HFFc6 (cell line): Measurements from ENCODE around the gene REV3L. TPM values are rescaled to one million over a fixed set of nuclear protein-coding genes. Genes with fewer than 3 reads are reported as not detected.
A peak's percentile ranks its signal among the peaks of the same experiment; 100 is the strongest.
"Not testable (repeated sequence)": the region's sequence is repeated elsewhere in the genome, so short reads cannot be mapped to it uniquely, and the experiment has no call there.

ENCODE experiments used
- DNase-seq: peaks from one replicate; pipeline ENCODE4 v3.0.0-alpha.2; 2018
- H3K27ac Mint-ChIP-seq: 2 replicates; pipeline ENCODE4 v1.8.0; 2020; ENCODE audit warnings: mild to moderate bottlenecking, mixed read lengths
- H3K27me3 Mint-ChIP-seq: 2 replicates; pipeline ENCODE4 v1.8.0; 2021; ENCODE audit warnings: mild to moderate bottlenecking, moderate library complexity, mixed read lengths; ENCODE audit not compliant: insufficient read depth
- H3K36me3 Mint-ChIP-seq: 2 replicates; pipeline ENCODE4 v1.8.0; 2021; ENCODE audit warnings: low read depth, mixed read lengths
- H3K4me1 Mint-ChIP-seq: 2 replicates; pipeline ENCODE4 v1.8.0; 2020; ENCODE audit warnings: low read depth, mixed read lengths
- H3K4me3 Mint-ChIP-seq: 2 replicates; pipeline ENCODE4 v1.8.0; 2020; ENCODE audit warnings: mild to moderate bottlenecking, moderate library complexity, mixed read lengths
- H3K9me3 Mint-ChIP-seq: 2 replicates; pipeline ENCODE4 v1.8.0; 2020; ENCODE audit warnings: mild to moderate bottlenecking, mixed read lengths
- CTCF ChIP-seq: fragments of 200-600 bp; sonication (generic); IDR thresholded peaks from 2 replicates; pipeline ENCODE4 v1.5.0; 2021; ENCODE audit warnings: antibody characterized with exemption, mild to moderate bottlenecking
- total RNA-seq, 6 experiments: library from RNA; stranded (reverse); fragmentation: NEBNext Ultra II Directional; extraction: Animal tissue kit (Norgen Biotek cat#: 25700); gene quantifications; 2 replicates in 1 of 6; 3 replicates in 5 of 6; pipeline ENCODE4 v1.2.3, GENCODE V29; 2021

REV3L gene
- total RNA-seq, 6 experiments from 2014 or later = 22.4 to 36.3 (median 31.2) TPM

DNA sequence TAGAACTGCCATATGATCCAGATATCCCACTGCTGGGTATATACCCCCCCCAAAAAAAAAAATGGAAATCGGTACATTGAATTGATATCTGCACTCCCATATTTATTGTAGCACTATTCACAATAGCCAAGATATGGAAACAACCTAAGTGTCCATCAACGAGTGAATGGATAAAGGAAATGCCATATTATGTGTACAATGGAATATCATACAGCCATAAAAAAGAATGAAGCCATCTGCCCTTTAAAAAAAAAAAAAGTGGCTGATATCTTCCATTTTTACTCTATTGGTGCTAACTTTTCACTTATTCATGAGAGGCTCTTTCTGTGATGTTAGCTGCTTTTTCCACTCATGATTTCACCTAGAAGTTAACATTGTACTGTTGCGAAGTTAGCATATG is 156.5 kb downstream of the REV3L start:
- TF ChIP-seq CTCF = no peak
- no peak for DNase-seq
- Mint-ChIP-seq H3K4me3 (no peak overlapping the region), H3K27ac (no peak overlapping the region), H3K4me1 (no peaks in the 10 kb centered on the region), H3K27me3 (no peaks in the 10 kb centered on the region; the same call in none of the 2 replicates), H3K36me3 (peaks cover 38% of the 10 kb centered on the region), H3K9me3 (no peaks in the 10 kb centered on the region)

GRCh38 chr6:111322145-111322544 is 160.9 kb downstream of the REV3L start:
- no peak for DNase-seq
- H3K36me3 Mint-ChIP-seq = peaks cover 24% of the 10 kb centered on the region
- H3K4me3 Mint-ChIP-seq = no peak overlapping the region
- no peaks in the 10 kb centered on the region for H3K4me1 Mint-ChIP-seq
- TF ChIP-seq CTCF = no peak
- H3K9me3 Mint-ChIP-seq = no peaks in the 10 kb centered on the region
- no peak overlapping the region for H3K27ac Mint-ChIP-seq
- H3K27me3 Mint-ChIP-seq = no peaks in the 10 kb centered on the region; the same call in none of the 2 replicates

DNA sequence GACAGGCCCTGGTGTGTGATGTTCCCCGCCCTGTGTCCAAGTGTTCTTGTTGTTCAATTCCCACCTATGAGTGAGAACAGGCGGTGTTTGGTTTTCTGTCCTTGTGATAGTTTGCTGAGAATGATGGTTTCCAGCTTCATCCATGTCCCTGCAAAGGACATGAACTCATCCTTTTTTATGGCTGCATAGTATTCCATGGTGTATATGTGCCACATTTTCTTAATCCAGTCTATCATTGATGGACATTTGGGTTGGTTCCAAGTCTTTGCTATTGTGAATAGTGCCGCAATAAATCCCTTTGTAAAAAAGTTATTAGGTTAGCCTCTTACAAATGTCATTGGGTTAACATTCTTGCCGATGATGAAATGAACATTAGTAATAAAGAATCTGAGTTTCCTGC is 175.1 kb downstream of the REV3L start:
- not testable (repeated sequence) for H3K4me3 Mint-ChIP-seq, H3K27me3 Mint-ChIP-seq, H3K27ac Mint-ChIP-seq, H3K4me1 Mint-ChIP-seq, H3K9me3 Mint-ChIP-seq, DNase-seq
- H3K36me3 Mint-ChIP-seq = peaks cover 52% of the 10 kb centered on the region

DNA sequence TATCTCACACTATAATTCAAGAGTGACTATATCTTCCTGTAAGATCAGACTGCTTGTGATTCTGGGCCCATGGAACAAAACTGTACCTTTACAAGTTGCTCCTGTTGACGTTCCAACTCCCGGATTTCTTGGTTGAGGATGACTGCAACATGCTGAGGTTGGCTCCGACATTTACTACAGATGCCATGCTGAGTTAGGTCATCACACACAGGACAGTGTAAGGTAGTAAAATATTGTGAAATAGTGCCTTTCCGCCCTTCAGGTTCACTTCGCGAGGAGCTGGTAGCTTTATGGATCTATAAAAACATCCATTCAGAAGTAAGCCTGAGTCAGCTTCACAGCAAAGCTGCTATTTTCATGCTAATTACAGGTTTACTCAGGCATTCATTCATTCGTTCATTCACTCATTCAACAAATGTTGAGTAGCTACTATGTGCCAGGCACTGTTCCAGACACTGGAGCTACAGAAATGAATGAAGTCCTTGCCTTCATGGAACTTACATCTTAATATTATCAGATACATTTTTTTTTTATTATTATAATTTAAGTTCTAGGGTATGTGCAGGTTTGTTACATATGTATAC is 175.7 kb downstream of the REV3L start:
- H3K27me3 Mint-ChIP-seq = peaks cover 3% of the 10 kb centered on the region
- no peak for TF ChIP-seq CTCF
- H3K4me3 Mint-ChIP-seq = no peak overlapping the region
- 0 out of 2 replicates have a peak, but pooled peaks cover under 1% of the 10 kb centered on the region for H3K4me1 Mint-ChIP-seq
- no peaks in the 10 kb centered on the region for H3K9me3 Mint-ChIP-seq
- H3K27ac Mint-ChIP-seq = no peak overlapping the region
- no peak for DNase-seq
- H3K36me3 Mint-ChIP-seq = peaks cover 51% of the 10 kb centered on the region

DNA sequence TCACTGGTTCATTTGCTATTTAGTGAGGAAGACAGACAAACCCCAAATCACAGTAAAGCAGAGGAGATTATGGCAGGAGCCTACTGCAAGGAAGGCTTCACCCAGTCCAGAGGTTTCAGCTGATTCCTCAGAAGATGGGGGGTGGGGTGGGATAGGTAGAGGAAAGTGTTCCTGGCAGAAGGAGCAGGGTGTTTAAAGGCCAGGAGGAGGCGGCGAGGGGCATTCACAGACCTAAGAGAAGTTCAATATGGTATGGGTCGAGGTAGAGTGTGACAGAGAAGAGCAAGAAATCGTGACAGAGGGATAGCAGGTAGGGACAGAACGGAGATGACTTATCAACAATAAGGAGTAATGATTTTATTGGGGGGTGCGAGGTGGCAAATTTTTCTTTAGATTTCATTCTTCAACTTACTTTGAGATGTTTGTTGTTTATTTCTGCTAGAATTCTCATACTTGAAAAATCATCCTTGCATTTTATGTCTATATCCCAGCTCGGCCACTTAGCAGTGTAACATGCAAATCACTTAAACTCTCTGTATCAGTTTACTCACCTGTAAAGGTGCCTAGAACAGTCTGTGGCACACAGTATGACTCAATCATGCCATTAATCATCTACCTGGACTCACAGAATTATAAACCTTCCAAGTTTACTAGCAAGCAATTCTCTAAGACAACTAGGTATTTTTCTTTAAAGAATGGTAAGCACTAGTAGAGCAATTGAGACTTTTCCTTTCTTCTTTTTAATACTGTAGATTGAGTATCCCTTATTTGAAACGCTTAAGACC is 176.7 kb downstream of the REV3L start:
- Mint-ChIP-seq H3K4me3 (no peak overlapping the region), H3K9me3 (peaks cover 3% of the 10 kb centered on the region), H3K27me3 (peaks cover 4% of the 10 kb centered on the region), H3K4me1 (peaks cover 11% of the 10 kb centered on the region), H3K27ac (no peak overlapping the region), H3K36me3 (peaks cover 61% of the 10 kb centered on the region)
- no peak for TF ChIP-seq CTCF
- DNase-seq = no peak

GRCh38 chr6:111301946-111302345 is 181.1 kb downstream of the REV3L start:
- Mint-ChIP-seq H3K36me3 (peaks cover 53% of the 10 kb centered on the region), H3K27me3 (peaks cover 3% of the 10 kb centered on the region; the same call in 1 of the 2 replicates), H3K4me3 (no peak overlapping the region), H3K4me1 (peaks cover 18% of the 10 kb centered on the region), H3K9me3 (peaks cover 5% of the 10 kb centered on the region), H3K27ac (no peak overlapping the region)
- DNase-seq = no peak
- TF ChIP-seq CTCF = no peak

DNA sequence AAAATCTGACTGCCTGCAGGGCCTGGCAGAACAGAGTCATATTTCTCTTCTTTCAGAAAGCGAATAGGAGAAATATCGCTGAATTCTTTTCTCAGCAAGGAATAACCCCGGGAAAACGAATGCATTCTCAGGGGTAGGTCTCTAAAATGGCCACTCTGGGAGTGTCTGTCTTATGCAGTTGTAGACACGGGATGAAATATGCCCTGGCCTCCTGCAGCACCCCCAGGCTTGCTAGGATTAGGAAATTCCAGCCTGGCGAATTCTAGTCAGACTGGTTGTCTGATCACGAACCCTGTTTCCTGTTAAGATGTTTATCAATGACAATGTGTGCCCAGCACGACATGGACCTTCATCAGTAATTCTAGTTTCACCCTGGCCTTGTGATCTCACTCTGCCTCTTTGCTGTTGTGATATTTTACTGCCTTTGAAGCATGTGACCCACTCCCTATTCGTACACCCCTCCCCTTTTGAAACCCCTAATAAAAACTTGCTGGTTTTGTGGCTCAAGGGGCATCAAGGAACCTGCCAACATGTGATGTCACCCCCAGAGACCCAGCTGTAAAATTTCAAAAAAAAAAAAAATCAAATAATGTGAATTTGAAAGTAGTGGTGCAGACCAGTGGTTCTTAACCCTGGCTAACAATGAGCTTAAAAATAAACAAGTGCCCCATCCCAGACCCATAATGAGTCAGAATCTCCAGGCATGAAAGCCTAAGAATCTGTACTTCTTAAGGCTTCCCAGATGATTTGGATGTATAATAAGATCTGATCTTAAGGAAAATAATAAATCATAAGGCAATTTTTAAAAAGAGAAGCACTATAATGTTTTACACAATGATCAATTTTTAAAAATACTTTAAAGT is 181.8 kb downstream of the REV3L start:
- H3K27me3 Mint-ChIP-seq, H3K4me3 Mint-ChIP-seq, DNase-seq, H3K9me3 Mint-ChIP-seq: not testable (repeated sequence)
- Mint-ChIP-seq H3K36me3 (peaks cover 53% of the 10 kb centered on the region), H3K4me1 (peaks cover 18% of the 10 kb centered on the region), H3K27ac (peak overlapping the region; percentile 9; the same call in 1 of the 2 replicates)
